AML-193 (cell line): ENCODE results near the gene C1orf159.

Experiments
- DNase-seq, 2 experiments: peaks; one replicate each; lab custom pipeline; 2025; lab: John Stamatoyannopoulos, UW

The C1orf159 gene

GRCh38 chr1:1132042-1132950 is 16.4 kb upstream of the C1orf159 start:
- DNase-seq, result no peak

GRCh38 chr1:1130206-1131120 is 14.6 kb upstream of the C1orf159 start:
- DNase-seq, result no peak

- no peak for DNase-seq
These were observed 13.5 kb upstream of the C1orf159 start for GRCh38 chr1:1129381-1129821.

DNA sequence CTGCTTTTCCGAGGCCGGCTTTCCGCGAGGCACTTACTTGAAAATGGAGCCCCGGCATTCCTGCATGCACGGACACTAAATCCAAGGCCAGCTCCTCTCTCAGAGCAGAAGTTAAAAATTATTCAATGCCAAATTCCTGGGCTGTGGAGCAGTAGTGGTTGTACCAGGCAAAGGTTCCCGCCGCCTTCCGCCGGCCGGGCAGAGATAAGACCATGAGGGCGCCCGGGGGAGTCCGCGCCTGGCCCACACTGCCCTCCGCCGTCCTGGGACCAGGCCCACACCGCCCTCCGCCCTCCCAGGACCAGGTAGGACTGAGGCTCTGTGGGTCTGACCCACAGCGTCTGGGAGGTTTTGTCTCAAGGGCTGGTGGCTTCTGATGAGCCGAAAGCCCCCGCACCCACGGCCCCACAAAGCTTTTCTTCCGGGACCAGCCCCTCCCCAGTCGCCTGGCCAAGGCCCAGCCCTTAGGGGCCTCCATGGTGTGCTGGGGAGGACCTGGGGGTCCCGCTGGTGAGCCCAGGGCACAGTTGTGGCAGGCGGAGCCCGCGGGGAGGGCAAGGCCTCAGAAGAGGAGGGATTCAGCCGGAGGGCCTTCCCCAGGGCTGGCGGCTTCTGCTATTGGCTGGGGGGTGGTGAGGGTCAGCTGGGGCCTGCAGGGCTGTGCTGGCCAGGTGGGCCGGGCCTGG is 12.7 kb upstream of the C1orf159 start:
- DNase-seq, result no peak

- no peak for DNase-seq
These were observed 11.9 kb upstream of the C1orf159 start for GRCh38 chr1:1127551-1128451.

DNA sequence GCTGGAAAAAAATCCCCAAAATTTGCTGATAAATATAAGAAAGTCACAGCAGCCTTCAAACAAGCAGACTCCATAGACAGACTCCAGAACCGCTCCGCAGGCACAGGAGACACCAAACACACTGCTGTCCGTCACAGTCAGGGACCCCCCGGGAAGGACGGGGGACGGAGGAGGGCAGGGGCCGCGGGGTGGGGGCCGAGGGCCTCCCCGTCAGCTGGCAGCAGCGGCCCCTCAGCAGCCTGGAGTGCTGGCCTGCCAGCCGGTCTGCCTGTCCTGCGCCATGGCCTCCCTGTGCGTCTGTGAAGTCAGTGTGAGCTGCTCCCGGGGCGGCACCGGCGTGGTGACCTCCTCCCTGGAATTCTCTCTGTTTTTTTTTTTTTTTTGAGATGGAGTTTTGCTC is 10.1 kb upstream of the C1orf159 start:
- DNase-seq, result no peak

DNA sequence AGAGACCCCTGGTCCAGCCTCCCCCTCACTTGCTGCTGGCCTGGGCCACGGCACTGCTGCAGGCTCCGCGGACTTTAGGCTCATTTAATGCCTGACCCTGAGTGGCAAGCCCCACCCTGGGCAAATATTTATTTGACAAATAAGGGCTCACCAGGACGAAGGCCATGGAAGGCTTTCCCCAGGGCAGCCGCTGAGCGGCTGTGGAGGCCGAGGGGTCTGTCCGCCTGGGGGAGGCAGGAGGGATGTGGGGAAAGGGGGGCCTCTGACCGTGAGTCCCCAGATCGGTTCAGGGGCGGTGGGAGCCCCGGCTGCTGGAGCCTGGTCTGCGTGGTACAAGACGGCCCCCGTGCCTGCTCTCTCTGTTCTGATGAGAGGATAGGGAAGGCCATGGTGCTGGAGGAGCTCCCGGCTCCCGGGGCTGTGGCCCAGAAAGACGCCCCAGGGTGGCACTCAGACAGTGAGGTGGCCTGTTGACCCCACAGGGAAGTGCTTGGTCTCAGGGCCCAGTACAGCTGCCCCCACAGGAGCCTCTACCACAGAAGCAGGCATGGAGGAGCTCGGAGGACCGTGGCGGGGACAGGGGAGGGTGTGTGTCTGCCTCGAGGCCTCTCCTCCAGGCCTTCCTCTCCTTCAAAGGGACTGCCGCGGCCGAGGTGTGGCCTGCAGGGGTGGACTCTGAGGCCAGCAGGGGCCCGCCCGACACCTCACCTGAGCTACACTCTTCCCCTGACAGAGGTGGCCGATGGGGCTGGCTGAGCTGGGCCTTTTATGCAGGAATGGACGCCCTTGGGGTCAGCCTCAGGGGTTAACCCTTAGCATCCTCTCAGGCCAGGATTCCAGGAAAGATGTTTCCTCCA is 9.1 kb upstream of the C1orf159 start:
- no peak for DNase-seq

GRCh38 chr1:1124508-1124785 is 8.6 kb upstream of the C1orf159 start:
- DNase-seq, result no peak

GRCh38 chr1:1123581-1124507 is 8.0 kb upstream of the C1orf159 start:
- no peak for DNase-seq

- no peak for DNase-seq
These were observed 7.1 kb upstream of the C1orf159 start for GRCh38 chr1:1122981-1123480.

DNA sequence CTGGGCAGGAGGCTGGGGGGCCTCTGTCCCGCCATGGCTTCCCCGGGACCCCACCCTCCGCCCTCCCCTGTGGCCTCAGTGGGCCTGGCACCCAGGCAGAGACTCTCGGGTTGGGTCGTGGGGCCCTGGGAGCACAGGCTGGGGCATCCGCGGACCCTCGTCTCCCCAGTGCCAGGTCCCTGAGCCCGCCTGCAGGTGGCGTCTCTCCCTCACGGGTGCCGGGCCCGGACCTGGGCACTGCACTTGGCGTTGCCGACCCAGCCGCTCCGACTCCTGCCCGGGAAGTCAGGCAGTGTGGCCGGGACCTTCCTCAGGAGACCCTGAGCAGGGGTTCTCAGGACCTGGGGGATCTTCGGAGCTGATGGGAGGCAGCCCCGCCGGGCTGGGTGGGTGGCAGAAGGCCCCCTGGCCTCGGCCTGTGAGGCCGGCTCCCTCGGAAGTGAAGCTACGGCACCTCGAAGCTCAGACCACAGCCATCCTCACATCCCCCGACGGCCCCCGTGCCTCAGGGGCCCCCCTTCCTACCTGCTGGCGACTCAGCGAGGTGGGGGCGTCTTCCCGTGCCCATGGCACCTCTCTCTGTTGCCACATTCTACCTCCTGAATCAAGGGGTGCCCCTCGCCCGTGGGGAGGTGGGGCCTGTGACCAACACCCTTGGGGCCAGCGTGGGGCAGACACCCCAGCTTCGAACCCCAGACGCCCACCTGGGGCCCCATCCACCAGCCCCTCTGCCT is 6.4 kb upstream of the C1orf159 start:
- peak; percentile 54 to 59 for DNase-seq

GRCh38 chr1:1121611-1122077 is 5.8 kb upstream of the C1orf159 start:
- DNase-seq, result no peak

DNA sequence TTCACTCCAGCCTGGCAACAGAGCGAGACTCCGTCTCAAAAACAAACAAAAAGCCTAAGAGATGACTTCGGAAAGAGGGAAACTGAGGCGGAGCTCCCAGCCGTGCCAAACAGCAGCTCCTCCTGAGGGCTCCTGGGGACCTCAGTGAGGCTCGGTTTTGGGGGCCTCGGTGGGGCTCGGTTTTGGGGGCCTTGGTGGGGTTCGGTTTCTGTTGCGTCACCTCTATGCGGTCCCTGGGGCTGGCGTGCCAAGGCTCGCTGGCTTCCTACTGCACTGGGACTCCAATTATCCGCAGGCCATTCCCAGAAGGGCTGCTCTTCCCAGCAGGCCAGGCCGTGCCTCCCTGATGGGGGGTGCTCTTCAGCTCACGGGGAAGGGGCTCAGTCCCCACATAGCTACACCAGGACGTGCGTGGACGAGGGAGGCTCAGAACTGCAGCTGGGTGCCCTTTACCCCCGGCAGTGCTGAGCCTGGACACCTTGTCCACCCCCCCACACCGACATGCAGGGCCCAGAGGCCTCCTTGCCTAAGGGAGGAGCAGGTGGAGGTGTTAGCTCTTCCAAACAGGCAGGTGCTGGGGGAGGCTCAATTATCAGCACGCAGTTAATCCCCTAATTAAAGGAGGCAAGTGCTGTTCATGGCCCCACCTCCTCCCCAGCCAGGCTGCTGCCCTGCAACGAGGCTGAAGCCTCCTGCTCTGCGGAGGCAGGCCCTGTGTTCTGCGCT is 5.1 kb upstream of the C1orf159 start:
- no peak for DNase-seq

DNA sequence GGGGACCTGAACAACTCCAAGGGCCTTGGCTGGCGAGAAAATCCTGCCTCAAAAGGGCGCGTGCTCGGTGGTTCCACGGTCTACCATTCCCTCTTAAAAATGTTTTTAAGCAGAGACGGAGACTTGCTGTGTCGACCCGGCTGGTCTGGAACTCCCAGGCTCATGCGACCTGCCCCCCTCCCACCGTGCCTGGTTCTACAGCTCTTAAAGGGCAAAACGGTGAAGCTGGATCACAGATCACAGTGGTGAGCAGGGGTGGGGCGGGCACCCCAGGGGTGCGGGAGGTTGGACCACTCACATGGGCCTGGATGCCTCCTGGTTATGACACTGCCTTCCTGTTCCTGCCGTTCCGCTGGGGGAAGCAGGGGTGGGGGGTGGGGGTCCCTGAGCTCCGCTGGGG is 4.2 kb upstream of the C1orf159 start:
- DNase-seq, result no peak

DNA sequence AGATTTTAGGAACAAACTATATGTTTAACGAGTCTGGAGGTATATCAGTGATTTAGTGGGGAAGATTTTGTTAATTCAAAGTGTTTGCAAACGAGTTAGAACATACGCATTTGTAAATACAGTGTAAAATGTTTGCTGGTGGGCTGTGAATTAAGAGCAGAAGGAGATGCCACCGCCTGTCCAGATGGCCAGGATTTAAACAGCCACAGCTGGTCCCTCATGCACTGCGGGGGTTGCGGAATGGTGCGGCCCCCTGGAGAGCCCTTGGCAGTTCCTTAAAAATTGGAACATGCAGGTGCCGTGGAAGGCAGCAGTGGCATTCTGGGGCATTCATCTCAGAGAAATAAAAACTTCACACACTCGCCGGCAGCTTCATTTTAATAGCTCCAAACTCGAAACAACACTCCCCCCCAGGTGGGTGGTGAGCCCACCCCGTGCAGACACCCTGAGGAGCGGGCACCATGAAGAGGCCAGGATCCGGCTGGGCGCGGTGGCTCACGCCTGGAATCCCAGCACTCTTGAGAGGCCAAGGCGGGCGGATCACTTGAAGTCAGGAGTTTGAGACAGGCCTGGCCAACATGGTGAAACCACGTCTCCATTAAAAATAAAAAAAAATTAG is 3.5 kb upstream of the C1orf159 start:
- DNase-seq, result no peak

GRCh38 chr1:1118876-1119220 is 3.0 kb upstream of the C1orf159 start:
- no peak for DNase-seq
